Measurements from ENCODE around the gene SLC9A7. TPM values are rescaled to one million over a fixed set of nuclear protein-coding genes. Genes with fewer than 3 reads are reported as not detected.

The SLC9A7 gene
- total and polyA plus RNA-seq, 2 of the 13 experiments (the other 11 are each of a cell fraction or from before 2014, with no cell fraction given): 5.8 to 7.2 TPM

- Histone ChIP-seq H3K4me3 (replicated peaks in 1 of 3; ENCODE audit: insufficient read depth in 1 of 3, low read depth in 2 of 3, low read length in 3 of 3) (no peak overlapping the region), H3K36me3 (replicated peaks in 1 of 2; ENCODE audit: control insufficient read depth in 1 of 2, insufficient read depth in 2 of 2, low read length in 2 of 2) (no peaks in the 10 kb centered on the region), H3K4me2 (ENCODE audit: low read depth, low read length) (no peak overlapping the region), H3K9me3 (ENCODE audit: low read length) (no peaks in the 10 kb centered on the region), H3K9ac (ENCODE audit: insufficient read depth, low read depth, low read length) (no peak overlapping the region), H3K4me1 (ENCODE audit: insufficient read depth, low read length) (no peaks in the 10 kb centered on the region), H4K20me1 (ENCODE audit: insufficient read depth, low read length) (no peaks in the 10 kb centered on the region), H3K27me3 (ENCODE audit: control insufficient read depth in 1 of 2, insufficient read depth in 2 of 2, low read length in 2 of 2) (no peaks in the 10 kb centered on the region), H3K27ac (ENCODE audit: extremely low read length, insufficient read depth, low read length) (no peak overlapping the region), H3K79me2 (ENCODE audit: insufficient read depth, low read length) (no peaks in the 10 kb centered on the region), H2AFZ (ENCODE audit: low read length) (no peak overlapping the region)
- POLR2A ChIA-PET: no interaction called here
- ATAC-seq (no peak), DNase-seq (ENCODE audit: low spot score) (no peak), FAIRE-seq (no peak)
- no TSS peak for BruUV-seq (replicated peaks)
- CTCF ChIA-PET (ENCODE audit: low intra/inter-chr PET ratio, low total read pairs): no interaction called here
- WGBS (ENCODE audit: low lambda C conversion rate): 96% methylated on average over 2 of the region's 5 CpGs
- intact Hi-C loops (cut with micrococcal nuclease; ENCODE audit: unreplicated experiment) (no loop called here), in situ Hi-C loops (cut with HindIII; ENCODE audit: extremely low pct_ligation_motif_present, low pct_unique_long_range_greater_than_20kb) (no loop called here)
- TF ChIP-seq ZNF263 (CRISPR knock-in tag; IDR thresholded peaks at IDR 0.05) (no peak), CBFB (CRISPR knock-in tag; IDR thresholded peaks at IDR 0.05) (no peak), MTF2 (CRISPR knock-in tag; IDR thresholded peaks at IDR 0.05; ENCODE audit: borderline replicate concordance) (no peak), ZNF530 (CRISPR knock-in tag; IDR thresholded peaks at IDR 0.05; ENCODE audit: low read depth) (no peak), PPARG (CRISPR knock-in tag; conservative IDR thresholded peaks at IDR 0.05) (no peak), MNT (IDR thresholded peaks at IDR 0.05) (no peak), MIER3 (CRISPR knock-in tag; IDR thresholded peaks at IDR 0.05; ENCODE audit: borderline replicate concordance) (no peak), YEATS4 (CRISPR knock-in tag; IDR thresholded peaks at IDR 0.05; ENCODE audit: borderline replicate concordance) (no peak), ZNF777 (CRISPR knock-in tag; IDR thresholded peaks at IDR 0.05) (no peak), ZBTB44 (CRISPR knock-in tag; IDR thresholded peaks at IDR 0.05) (no peak), ZNF703 (CRISPR knock-in tag; IDR thresholded peaks at IDR 0.05; ENCODE audit: borderline replicate concordance) (no peak)
Observed at GRCh38 chrX:46610070-46610658, 148.8 kb downstream of the SLC9A7 start.

All from HepG2 (cell line).